ES-I3 (cell line): ENCODE data around the gene HJURP.
A peak's percentile ranks its signal among the peaks of the same experiment; 100 is the strongest.
"Not testable (repeated sequence)": the region's sequence is repeated elsewhere in the genome, so short reads cannot be mapped to it uniquely, and the experiment has no call there.

ENCODE experiments used
- H3K36me3 ChIP-seq: 2 replicates; pipeline ENCODE4 v1.6.1; 2013; ENCODE audit warnings: mild to moderate bottlenecking, low read length, control low read depth, moderate library complexity; ENCODE audit not compliant: insufficient read depth
- H3K4me1 ChIP-seq: 2 replicates; pipeline ENCODE4 v1.6.1; 2013; ENCODE audit warnings: mild to moderate bottlenecking, control low read depth, low read length; ENCODE audit not compliant: insufficient read depth
- H3K9ac ChIP-seq: 2 replicates; pipeline ENCODE4 v1.6.1; 2013; ENCODE audit warnings: low read depth, mild to moderate bottlenecking, low read length, moderate library complexity
- H3K9me3 ChIP-seq: 2 replicates; pipeline ENCODE4 v1.6.1; 2013; ENCODE audit warnings: mild to moderate bottlenecking, low read length, moderate library complexity; ENCODE audit not compliant: control insufficient read depth, insufficient read depth

Gene HJURP, protein sequence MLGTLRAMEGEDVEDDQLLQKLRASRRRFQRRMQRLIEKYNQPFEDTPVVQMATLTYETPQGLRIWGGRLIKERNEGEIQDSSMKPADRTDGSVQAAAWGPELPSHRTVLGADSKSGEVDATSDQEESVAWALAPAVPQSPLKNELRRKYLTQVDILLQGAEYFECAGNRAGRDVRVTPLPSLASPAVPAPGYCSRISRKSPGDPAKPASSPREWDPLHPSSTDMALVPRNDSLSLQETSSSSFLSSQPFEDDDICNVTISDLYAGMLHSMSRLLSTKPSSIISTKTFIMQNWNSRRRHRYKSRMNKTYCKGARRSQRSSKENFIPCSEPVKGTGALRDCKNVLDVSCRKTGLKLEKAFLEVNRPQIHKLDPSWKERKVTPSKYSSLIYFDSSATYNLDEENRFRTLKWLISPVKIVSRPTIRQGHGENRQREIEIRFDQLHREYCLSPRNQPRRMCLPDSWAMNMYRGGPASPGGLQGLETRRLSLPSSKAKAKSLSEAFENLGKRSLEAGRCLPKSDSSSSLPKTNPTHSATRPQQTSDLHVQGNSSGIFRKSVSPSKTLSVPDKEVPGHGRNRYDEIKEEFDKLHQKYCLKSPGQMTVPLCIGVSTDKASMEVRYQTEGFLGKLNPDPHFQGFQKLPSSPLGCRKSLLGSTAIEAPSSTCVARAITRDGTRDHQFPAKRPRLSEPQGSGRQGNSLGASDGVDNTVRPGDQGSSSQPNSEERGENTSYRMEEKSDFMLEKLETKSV

GRCh38 chr2:233854241-233854981, at the start of gene HJURP:
HJURP (minus strand) TSS chr2:233854535; CDS start chr2:233854500, 35 bp downstream.
- Histone ChIP-seq H3K4me1 (peaks cover 10% of the 10 kb centered on the region), H3K9ac (peak within 1 kb of the TSS; percentile 80), H3K9me3 (no peaks in the 10 kb centered on the region), H3K36me3 (peaks cover 21% of the 10 kb centered on the region)

GRCh38 chr2:233901884-233902283, 47.5 kb upstream of the HJURP start:
- H3K4me1 ChIP-seq: no peaks in the 10 kb centered on the region
- H3K9ac ChIP-seq: no peak overlapping the region
- H3K9me3 ChIP-seq: no peaks in the 10 kb centered on the region
- H3K36me3 ChIP-seq: no peaks in the 10 kb centered on the region

DNA sequence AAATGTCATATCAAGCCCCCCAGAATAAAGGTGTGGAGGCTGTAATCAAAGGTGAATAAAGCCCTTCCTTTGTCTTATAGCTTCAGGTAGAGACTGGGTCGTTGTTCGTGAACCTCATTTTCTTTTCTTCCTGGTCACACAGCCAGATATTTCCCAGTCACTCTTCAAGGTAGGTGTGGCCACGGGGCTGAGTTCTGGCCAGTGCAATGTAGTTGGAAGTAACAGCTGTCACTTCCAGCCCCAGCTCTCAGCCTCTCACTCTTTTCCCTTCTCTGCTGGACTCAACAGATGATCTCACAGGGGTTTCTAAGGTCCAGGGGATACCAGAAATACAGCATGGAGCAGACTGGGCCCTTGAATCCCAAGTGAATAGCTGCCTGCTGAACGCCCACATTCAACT, 47.0 kb upstream of the HJURP start:
- Histone ChIP-seq H3K9me3 (no peaks in the 10 kb centered on the region), H3K4me1 (no peaks in the 10 kb centered on the region), H3K36me3 (no peaks in the 10 kb centered on the region), H3K9ac (no peak overlapping the region)

- H3K36me3 ChIP-seq, H3K9ac ChIP-seq, H3K9me3 ChIP-seq, H3K4me1 ChIP-seq: not testable (repeated sequence)
Observed at GRCh38 chr2:233896253-233896652, 41.9 kb upstream of the HJURP start.

DNA sequence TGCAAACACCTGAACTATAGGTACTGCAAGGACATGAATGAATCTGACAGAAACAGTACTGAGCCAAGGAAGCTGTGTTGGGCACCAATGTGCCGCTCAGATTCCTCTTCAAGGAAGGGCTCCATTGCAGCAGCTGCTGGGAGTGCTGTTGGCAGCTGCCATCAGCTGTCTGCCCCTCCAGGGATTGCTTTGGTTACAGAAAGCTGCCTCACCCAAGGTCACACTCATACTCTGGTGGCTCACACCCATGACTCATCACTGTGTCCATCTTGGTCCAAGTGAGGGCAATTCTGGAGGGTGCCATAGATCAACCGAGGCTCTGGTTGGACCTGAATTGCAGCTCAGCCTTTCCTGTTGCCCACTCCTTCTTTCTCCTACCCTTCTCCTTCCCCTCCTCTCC, 38.5 kb upstream of the HJURP start:
- Histone ChIP-seq H3K9ac (no peak overlapping the region), H3K36me3 (no peaks in the 10 kb centered on the region), H3K4me1 (no peaks in the 10 kb centered on the region; the same call in 1 of the 2 replicates), H3K9me3 (no peaks in the 10 kb centered on the region)

GRCh38 chr2:233882353-233882752, 28.0 kb upstream of the HJURP start:
- Histone ChIP-seq H3K36me3 (no peaks in the 10 kb centered on the region), H3K9me3 (0 out of 2 replicates have a peak, but pooled peaks cover 4% of the 10 kb centered on the region), H3K9ac (no peak overlapping the region), H3K4me1 (no peaks in the 10 kb centered on the region)

- not testable (repeated sequence) for H3K36me3 ChIP-seq, H3K4me1 ChIP-seq, H3K9me3 ChIP-seq
Observed at GRCh38 chr2:233872125-233872524, 17.8 kb upstream of the HJURP start.

GRCh38 chr2:233871432-233871831, 17.1 kb upstream of the HJURP start:
- Histone ChIP-seq H3K9me3 (no peaks in the 10 kb centered on the region), H3K9ac (no peak overlapping the region), H3K36me3 (no peaks in the 10 kb centered on the region), H3K4me1 (no peaks in the 10 kb centered on the region)

More at GRCh38 chr2:233872125-233872524, 17.8 kb upstream of the HJURP start:
- not testable (repeated sequence) for H3K9ac ChIP-seq

GRCh38 chr2:233867993-233868532, 13.7 kb upstream of the HJURP start, which contains the start of gene MSL3B:
MSL3B (minus strand) TSS chr2:233868386.
- Histone ChIP-seq H3K4me1 (0 out of 2 replicates have a peak, but pooled peaks cover 3% of the 10 kb centered on the region), H3K9me3 (no peaks in the 10 kb centered on the region), H3K9ac (peak within 1 kb of the TSS; percentile 98), H3K36me3 (peaks cover 4% of the 10 kb centered on the region; the same call in 1 of the 2 replicates)

- Histone ChIP-seq H3K36me3 (peaks cover 4% of the 10 kb centered on the region; the same call in 1 of the 2 replicates), H3K4me1 (peaks cover 3% of the 10 kb centered on the region; the same call in 1 of the 2 replicates), H3K9me3 (no peaks in the 10 kb centered on the region), H3K9ac (no peak overlapping the region)
Observed at GRCh38 chr2:233866479-233866878, 12.1 kb upstream of the HJURP start.

GRCh38 chr2:233865838-233866237, 11.5 kb upstream of the HJURP start:
- Histone ChIP-seq H3K9me3 (no peaks in the 10 kb centered on the region), H3K36me3 (peaks cover 4% of the 10 kb centered on the region; the same call in 1 of the 2 replicates), H3K9ac (no peak overlapping the region), H3K4me1 (peaks cover 3% of the 10 kb centered on the region; the same call in 1 of the 2 replicates)

DNA sequence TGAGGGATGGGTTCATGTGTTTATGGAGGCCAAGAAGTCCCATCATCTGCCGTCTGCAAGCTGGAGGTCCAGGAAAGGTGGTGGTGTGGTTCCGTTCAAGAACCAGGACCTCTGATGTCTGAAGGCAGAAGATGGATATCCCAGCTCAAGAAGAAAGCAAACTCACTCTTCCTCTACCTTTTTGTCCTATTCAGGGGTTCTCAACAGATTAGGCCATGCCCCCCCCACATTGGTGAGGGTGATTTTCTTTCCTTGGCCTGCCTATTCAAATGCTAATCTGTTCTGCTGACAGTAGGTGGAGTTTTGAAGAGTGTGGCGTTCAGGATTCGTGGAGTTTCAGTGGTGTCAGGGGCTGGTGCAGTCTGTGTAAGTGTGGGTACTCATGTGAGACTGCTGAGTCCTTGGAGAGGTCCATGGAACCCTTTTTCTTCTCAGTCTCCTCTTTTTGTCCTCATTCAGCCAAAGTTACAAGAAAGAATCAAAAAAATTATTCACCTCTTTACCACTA, 8.0 kb upstream of the HJURP start:
- H3K4me1 ChIP-seq: peaks cover 3% of the 10 kb centered on the region; the same call in 1 of the 2 replicates
- no peak overlapping the region for H3K9ac ChIP-seq
- no peaks in the 10 kb centered on the region for H3K9me3 ChIP-seq
- H3K36me3 ChIP-seq: peaks cover 4% of the 10 kb centered on the region; the same call in 1 of the 2 replicates

DNA sequence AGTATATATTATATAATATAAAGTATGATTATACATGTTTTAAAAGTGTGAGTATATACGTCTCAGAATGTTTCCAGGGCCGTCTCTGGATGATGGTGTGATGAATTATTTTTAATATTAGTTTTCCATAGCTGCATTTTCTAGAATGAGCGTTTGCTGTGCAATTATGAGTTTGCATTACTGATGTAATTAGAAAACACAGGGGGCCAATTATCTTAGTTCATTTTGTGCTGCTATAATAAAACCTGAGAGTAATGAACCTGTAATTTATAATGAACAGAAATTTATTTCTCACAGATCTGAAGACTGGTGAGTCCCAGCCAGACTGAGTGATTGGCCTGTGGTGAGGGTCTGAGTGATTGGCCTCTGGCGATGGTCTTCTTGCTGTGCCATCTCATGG, 4.0 kb upstream of the HJURP start:
- no peaks in the 10 kb centered on the region for H3K9me3 ChIP-seq
- peaks cover 5% of the 10 kb centered on the region; the same call in 1 of the 2 replicates for H3K4me1 ChIP-seq
- no peaks in the 10 kb centered on the region for H3K36me3 ChIP-seq
- no peak overlapping the region for H3K9ac ChIP-seq
